Activated B cell treated with CpG ODN at 0.5 μM for 24 hours (primary cell): ENCODE measurements around the gene RXFP3. TPM values are rescaled to one million over a fixed set of nuclear protein-coding genes. Genes with fewer than 3 reads are reported as not detected.

Experiments used
- ATAC-seq: fragments of 200-7000 bp; cut with Tn5 transposase; one replicate; pipeline ENCODE4 v1.10.0; 2021; ENCODE audit warnings: low read depth, mild to moderate bottlenecking, moderate library complexity
- CTCF ChIA-PET: fragments of 350-600 bp; sonication (Branson Sonifier 250); formaldehyde crosslinking; loops from one replicate; lab custom pipeline; 2021; ENCODE audit warnings: antibody characterized with exemption; lab: Charles Lee
- POLR2A ChIA-PET: fragments of 350-600 bp; sonication (Branson Sonifier 250); formaldehyde crosslinking; loops from one replicate; lab custom pipeline; 2021; ENCODE audit warnings: antibody characterized with exemption; lab: Charles Lee
- DNase-seq: peaks from one replicate; pipeline ENCODE4 v3.0.0; 2022
- H3K27ac Mint-ChIP-seq: one replicate; pipeline ENCODE4 v1.8.0; 2020; ENCODE audit warnings: mixed read lengths
- H3K27me3 Mint-ChIP-seq: one replicate; pipeline ENCODE4 v1.8.0; 2021; ENCODE audit warnings: mixed read lengths
- H3K36me3 Mint-ChIP-seq: one replicate; pipeline ENCODE4 v1.8.0; 2021; ENCODE audit warnings: low read depth, mixed read lengths
- H3K4me1 Mint-ChIP-seq: one replicate; pipeline ENCODE4 v1.8.0; 2021; ENCODE audit warnings: mixed read lengths
- H3K4me3 Mint-ChIP-seq: one replicate; pipeline ENCODE4 v1.8.0; 2020; ENCODE audit warnings: mild to moderate bottlenecking, mixed read lengths
- H3K9me3 Mint-ChIP-seq: one replicate; pipeline ENCODE4 v1.8.0; 2020; ENCODE audit warnings: mixed read lengths
- CTCF ChIP-seq: fragments of 200-600 bp; IDR thresholded peaks from one replicate; pipeline ENCODE4 v1.8.0; 2022; ENCODE audit warnings: antibody characterized with exemption, mild to moderate bottlenecking
- intact Hi-C: fragments of 100-400 bp; cut with micrococcal nuclease; formaldehyde crosslinking; loops from one replicate; pipeline ENCODE4 v1.15.1; 2024
- total RNA-seq: library from RNA; stranded (reverse); gene quantifications from 2 replicates; pipeline ENCODE4 v1.2.3, GENCODE V29; 2022

Gene RXFP3
- total RNA-seq, 1 donor from 2014 or later, result not detected

GRCh38 chr5:33934176-33934575, 2.0 kb upstream of the RXFP3 start:
- H3K9me3 Mint-ChIP-seq, result no peaks in the 10 kb centered on the region
- H3K27me3 Mint-ChIP-seq, result peaks cover 29% of the 10 kb centered on the region
- ChIA-PET POLR2A (interaction anchor here (1.0 kb wide), 1 partner anchor 498 kb away, joined by 5 read pairs; no protein-coding TSS in a partner anchor), CTCF (interaction anchor here (0.9 to 4.1 kb wide), 11 partner anchors 10 to 510 kb away, joined by 3 to 54 read pairs (median 5); partner anchors contain the start of gene TARS1)
- H3K4me3 Mint-ChIP-seq, result no peak overlapping the region
- H3K4me1 Mint-ChIP-seq, result peaks cover 17% of the 10 kb centered on the region
- no peak for TF ChIP-seq CTCF
- intact Hi-C loops, result loop anchor here (1.0 to 5.0 kb wide), 4 partner anchors 346 to 1227 kb away; no protein-coding TSS in a partner anchor
- H3K27ac Mint-ChIP-seq, result no peak overlapping the region
- no peaks in the 10 kb centered on the region for H3K36me3 Mint-ChIP-seq
- ATAC-seq (peak; percentile 14), DNase-seq (no peak)

DNA sequence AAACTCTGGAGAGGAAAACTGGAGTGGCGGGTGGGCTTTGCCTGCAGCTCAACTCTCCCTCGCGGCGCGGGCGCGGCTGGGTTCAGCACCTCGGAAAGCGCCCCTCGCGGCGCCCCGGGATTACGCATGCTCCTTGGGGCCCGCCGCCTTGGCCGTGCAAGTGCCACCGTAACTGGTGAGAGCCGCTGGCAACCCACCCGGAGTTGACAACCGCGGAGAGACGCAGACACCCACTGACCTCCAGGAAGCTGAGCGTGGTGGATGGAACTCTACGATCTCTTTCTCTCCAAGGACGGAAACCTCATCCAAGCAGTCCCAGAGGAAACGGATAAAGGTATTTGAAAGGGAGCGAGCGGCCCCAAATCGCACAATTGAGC, 194 bp upstream of the RXFP3 start:
- no peaks in the 10 kb centered on the region for H3K9me3 Mint-ChIP-seq
- H3K4me1 Mint-ChIP-seq, result peaks cover 17% of the 10 kb centered on the region
- ChIA-PET POLR2A (interaction anchor here (0.7 kb wide), 1 partner anchor 1198 kb away, joined by 3 read pairs; no protein-coding TSS in a partner anchor), CTCF (interaction anchor here (1.3 to 4.1 kb wide), 4 partner anchors 347 to 505 kb away, joined by 4 to 54 read pairs (median 20); partner anchors contain the start of gene TARS1)
- no peak overlapping the region for H3K27ac Mint-ChIP-seq
- intact Hi-C loops, result loop anchor here (2.0 kb wide), 1 partner anchor 71 kb away; no protein-coding TSS in a partner anchor
- ATAC-seq, result no peak
- DNase-seq, result peak; percentile 31
- no peak overlapping the region for H3K4me3 Mint-ChIP-seq
- no peak for TF ChIP-seq CTCF
- H3K36me3 Mint-ChIP-seq, result no peaks in the 10 kb centered on the region
- H3K27me3 Mint-ChIP-seq, result peaks cover 43% of the 10 kb centered on the region

DNA sequence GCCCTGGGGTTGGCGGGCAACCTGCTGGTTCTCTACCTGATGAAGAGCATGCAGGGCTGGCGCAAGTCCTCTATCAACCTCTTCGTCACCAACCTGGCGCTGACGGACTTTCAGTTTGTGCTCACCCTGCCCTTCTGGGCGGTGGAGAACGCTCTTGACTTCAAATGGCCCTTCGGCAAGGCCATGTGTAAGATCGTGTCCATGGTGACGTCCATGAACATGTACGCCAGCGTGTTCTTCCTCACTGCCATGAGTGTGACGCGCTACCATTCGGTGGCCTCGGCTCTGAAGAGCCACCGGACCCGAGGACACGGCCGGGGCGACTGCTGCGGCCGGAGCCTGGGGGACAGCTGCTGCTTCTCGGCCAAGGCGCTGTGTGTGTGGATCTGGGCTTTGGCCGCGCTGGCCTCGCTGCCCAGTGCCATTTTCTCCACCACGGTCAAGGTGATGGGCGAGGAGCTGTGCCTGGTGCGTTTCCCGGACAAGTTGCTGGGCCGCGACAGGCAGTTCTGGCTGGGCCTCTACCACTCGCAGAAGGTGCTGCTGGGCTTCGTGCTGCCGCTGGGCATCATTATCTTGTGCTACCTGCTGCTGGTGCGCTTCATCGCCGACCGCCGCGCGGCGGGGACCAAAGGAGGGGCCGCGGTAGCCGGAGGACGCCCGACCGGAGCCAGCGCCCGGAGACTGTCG, 976 bp downstream of the RXFP3 start:
- intact Hi-C loops, result loop anchor here (2.0 kb wide), 1 partner anchor 70 kb away; no protein-coding TSS in a partner anchor
- H3K27ac Mint-ChIP-seq, result no peak overlapping the region
- TF ChIP-seq CTCF, result no peak
- H3K4me3 Mint-ChIP-seq, result no peak overlapping the region
- H3K36me3 Mint-ChIP-seq, result no peaks in the 10 kb centered on the region
- ATAC-seq (no peak), DNase-seq (no peak)
- ChIA-PET CTCF (interaction anchor here (3.3 to 4.1 kb wide), 2 partner anchors 497 to 501 kb away, joined by 15 to 54 read pairs; partner anchors contain the start of gene TARS1), POLR2A (no interaction called here)
- H3K9me3 Mint-ChIP-seq, result no peaks in the 10 kb centered on the region
- peaks cover 47% of the 10 kb centered on the region for H3K27me3 Mint-ChIP-seq
- peaks cover 17% of the 10 kb centered on the region for H3K4me1 Mint-ChIP-seq

GRCh38 chr5:33937707-33938506, 1.7 kb downstream of the RXFP3 start:
- peaks cover 47% of the 10 kb centered on the region for H3K27me3 Mint-ChIP-seq
- H3K4me1 Mint-ChIP-seq, result peaks cover 17% of the 10 kb centered on the region
- H3K4me3 Mint-ChIP-seq, result no peak overlapping the region
- ATAC-seq (no peak), DNase-seq (no peak)
- intact Hi-C loops, result loop anchor here (2.0 kb wide), 1 partner anchor 69 kb away; no protein-coding TSS in a partner anchor
- CTCF ChIA-PET, result no interaction called here
- POLR2A ChIA-PET, result no interaction called here
- no peak for TF ChIP-seq CTCF
- no peaks in the 10 kb centered on the region for H3K9me3 Mint-ChIP-seq
- no peaks in the 10 kb centered on the region for H3K36me3 Mint-ChIP-seq
- H3K27ac Mint-ChIP-seq, result no peak overlapping the region

- no peaks in the 10 kb centered on the region for H3K9me3 Mint-ChIP-seq
- peaks cover 49% of the 10 kb centered on the region for H3K27me3 Mint-ChIP-seq
- no peak for DNase-seq
- H3K4me3 Mint-ChIP-seq, result no peak overlapping the region
- no peaks in the 10 kb centered on the region for H3K36me3 Mint-ChIP-seq
- intact Hi-C loops, result no loop called here
- ATAC-seq, result no peak
- ChIA-PET CTCF (no interaction called here), POLR2A (no interaction called here)
- no peak for TF ChIP-seq CTCF
- H3K27ac Mint-ChIP-seq, result no peak overlapping the region
- H3K4me1 Mint-ChIP-seq, result peaks cover 13% of the 10 kb centered on the region
Measured at GRCh38 chr5:33938507-33938796, 2.3 kb downstream of the RXFP3 start.
